Astrocyte (in vitro differentiated cells and primary cell): ENCODE results near the gene ATG7. TPM values are rescaled to one million over a fixed set of nuclear protein-coding genes. Genes with fewer than 3 reads are reported as not detected.

Experiments
- DNase-seq: peaks from one replicate; pipeline ENCODE4 v3.0.0-alpha.2; 2010; ENCODE audit warnings: low read depth
- FAIRE-seq: peaks from 2 replicates; lab custom pipeline; 2011; peaks lifted over from hg19 to GRCh38; lab: Jason Lieb, UNC
- H2AFZ ChIP-seq: 2 replicates; pipeline ENCODE4 v1.6.0; 2012; ENCODE audit warnings: low read depth, low read length, inconsistent platforms
- H3K27ac ChIP-seq: 2 replicates; pipeline ENCODE4 v1.5.1; 2011; ENCODE audit warnings: low read depth, low read length, inconsistent platforms
- H3K27me3 ChIP-seq: 2 replicates; pipeline ENCODE4 v1.6.0; 2011; ENCODE audit warnings: low read length, inconsistent platforms; ENCODE audit not compliant: insufficient read depth
- H3K36me3 ChIP-seq: 2 replicates; pipeline ENCODE4 v1.5.1; 2011; ENCODE audit warnings: low read length, inconsistent platforms; ENCODE audit not compliant: insufficient read depth
- H3K4me1 ChIP-seq: 2 replicates; pipeline ENCODE4 v1.5.1; 2011; ENCODE audit warnings: low read length, inconsistent platforms; ENCODE audit not compliant: insufficient read depth
- H3K4me2 ChIP-seq: 2 replicates; pipeline ENCODE4 v1.6.0; 2012; ENCODE audit warnings: low read length, inconsistent platforms
- H3K4me3 ChIP-seq: 2 replicates; pipeline ENCODE4 v1.5.1; 2011; ENCODE audit warnings: low read depth, mild to moderate bottlenecking, low read length, inconsistent platforms; ENCODE audit not compliant: insufficient read depth
- H3K79me2 ChIP-seq: 2 replicates; pipeline ENCODE4 v1.6.0; 2012; ENCODE audit warnings: mild to moderate bottlenecking, low read length, inconsistent platforms; ENCODE audit not compliant: insufficient read depth
- H3K9ac ChIP-seq: 2 replicates; pipeline ENCODE4 v1.6.0; 2012; ENCODE audit warnings: mild to moderate bottlenecking, low read length, inconsistent platforms
- H3K9me3 ChIP-seq: 2 replicates; pipeline ENCODE4 v1.5.1; 2012; ENCODE audit warnings: low read depth, mild to moderate bottlenecking, low read length, inconsistent platforms; ENCODE audit not compliant: insufficient read depth
- H4K20me1 ChIP-seq: 2 replicates; pipeline ENCODE4 v1.6.0; 2012; ENCODE audit warnings: low read length, inconsistent platforms; ENCODE audit not compliant: insufficient read depth
- H3K27ac Mint-ChIP-seq: one replicate; pipeline ENCODE4 v1.8.0; 2021; ENCODE audit warnings: mild to moderate bottlenecking, mixed read lengths; ENCODE audit not compliant: unreplicated experiment
- H3K27me3 Mint-ChIP-seq: one replicate; pipeline ENCODE4 v1.8.0; 2021; ENCODE audit warnings: low read depth, mixed read lengths; ENCODE audit not compliant: unreplicated experiment
- H3K36me3 Mint-ChIP-seq: one replicate; pipeline ENCODE4 v1.8.0; 2021; ENCODE audit warnings: low read depth, mixed read lengths; ENCODE audit not compliant: unreplicated experiment
- H3K4me1 Mint-ChIP-seq: one replicate; pipeline ENCODE4 v1.8.0; 2021; ENCODE audit warnings: low read depth, mixed read lengths; ENCODE audit not compliant: unreplicated experiment
- H3K4me3 Mint-ChIP-seq: one replicate; pipeline ENCODE4 v1.8.0; 2021; ENCODE audit warnings: mild to moderate bottlenecking, moderate library complexity, mixed read lengths; ENCODE audit not compliant: unreplicated experiment
- H3K9me3 Mint-ChIP-seq: one replicate; pipeline ENCODE4 v1.8.0; 2021; ENCODE audit warnings: mild to moderate bottlenecking, mixed read lengths; ENCODE audit not compliant: unreplicated experiment
- EZH2 ChIP-seq: IDR thresholded peaks from 2 replicates; pipeline ENCODE4 v1.6.1; 2012; ENCODE audit warnings: mild to moderate bottlenecking, low read length, inconsistent platforms; ENCODE audit not compliant: insufficient read depth
- total RNA-seq: library from RNA; stranded (reverse); gene quantifications from 2 replicates; pipeline ENCODE4 v1.2.1, GENCODE V29; 2021
- TF ChIP-seq, protein P1 (sequence below): IDR thresholded peaks from 2 replicates; pipeline ENCODE4 v1.5.1; 2011; ENCODE audit warnings: low read depth, mild to moderate bottlenecking, inconsistent platforms, low read length, moderate library complexity; ENCODE audit not compliant: insufficient read depth

Gene ATG7
- total RNA-seq, 1 donor from 2014 or later, result 29.5 TPM

DNA sequence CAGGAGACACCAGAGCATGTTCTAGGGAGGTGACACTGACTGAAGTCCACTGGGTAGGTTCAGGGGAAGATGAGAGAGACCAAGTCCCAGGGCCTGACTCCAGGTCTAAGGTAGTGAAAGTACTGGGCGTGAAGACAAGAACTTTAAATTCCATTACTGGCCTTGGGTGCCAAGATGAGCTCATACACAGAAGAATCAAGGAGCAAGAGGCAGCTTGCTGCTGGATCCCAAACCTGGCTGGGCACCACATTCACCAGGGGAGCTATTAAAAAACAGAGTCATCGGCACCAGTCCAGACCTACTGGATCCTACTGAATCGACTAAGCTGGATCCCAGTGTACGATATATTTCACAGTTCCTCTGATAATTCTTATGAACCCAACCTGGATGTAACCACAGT is 42.1 kb upstream of the ATG7 start:
- H3K36me3 ChIP-seq, result no peaks in the 10 kb centered on the region
- H2AFZ ChIP-seq, result no peak overlapping the region
- no peaks in the 10 kb centered on the region for H3K36me3 Mint-ChIP-seq
- TF ChIP-seq, protein P1, sequence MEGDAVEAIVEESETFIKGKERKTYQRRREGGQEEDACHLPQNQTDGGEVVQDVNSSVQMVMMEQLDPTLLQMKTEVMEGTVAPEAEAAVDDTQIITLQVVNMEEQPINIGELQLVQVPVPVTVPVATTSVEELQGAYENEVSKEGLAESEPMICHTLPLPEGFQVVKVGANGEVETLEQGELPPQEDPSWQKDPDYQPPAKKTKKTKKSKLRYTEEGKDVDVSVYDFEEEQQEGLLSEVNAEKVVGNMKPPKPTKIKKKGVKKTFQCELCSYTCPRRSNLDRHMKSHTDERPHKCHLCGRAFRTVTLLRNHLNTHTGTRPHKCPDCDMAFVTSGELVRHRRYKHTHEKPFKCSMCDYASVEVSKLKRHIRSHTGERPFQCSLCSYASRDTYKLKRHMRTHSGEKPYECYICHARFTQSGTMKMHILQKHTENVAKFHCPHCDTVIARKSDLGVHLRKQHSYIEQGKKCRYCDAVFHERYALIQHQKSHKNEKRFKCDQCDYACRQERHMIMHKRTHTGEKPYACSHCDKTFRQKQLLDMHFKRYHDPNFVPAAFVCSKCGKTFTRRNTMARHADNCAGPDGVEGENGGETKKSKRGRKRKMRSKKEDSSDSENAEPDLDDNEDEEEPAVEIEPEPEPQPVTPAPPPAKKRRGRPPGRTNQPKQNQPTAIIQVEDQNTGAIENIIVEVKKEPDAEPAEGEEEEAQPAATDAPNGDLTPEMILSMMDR, result no peak
- no peak for TF ChIP-seq EZH2
- no peak overlapping the region for H3K4me2 ChIP-seq
- peaks cover 13% of the 10 kb centered on the region for H3K4me1 Mint-ChIP-seq
- FAIRE-seq (no peak), DNase-seq (peak; percentile 44)
- no peak overlapping the region for H3K9ac ChIP-seq
- H3K27me3 ChIP-seq, result no peaks in the 10 kb centered on the region
- peaks cover 5% of the 10 kb centered on the region for H3K27me3 Mint-ChIP-seq
- H3K4me3 ChIP-seq, result no peak overlapping the region
- no peak overlapping the region for H3K27ac Mint-ChIP-seq
- H3K79me2 ChIP-seq, result peaks cover 26% of the 10 kb centered on the region
- H3K4me1 ChIP-seq, result peaks cover 9% of the 10 kb centered on the region
- no peaks in the 10 kb centered on the region for H3K9me3 ChIP-seq
- H3K9me3 Mint-ChIP-seq, result peaks cover 2% of the 10 kb centered on the region
- no peak overlapping the region for H3K27ac ChIP-seq
- H4K20me1 ChIP-seq, result no peaks in the 10 kb centered on the region
- H3K4me3 Mint-ChIP-seq, result no peak overlapping the region

DNA sequence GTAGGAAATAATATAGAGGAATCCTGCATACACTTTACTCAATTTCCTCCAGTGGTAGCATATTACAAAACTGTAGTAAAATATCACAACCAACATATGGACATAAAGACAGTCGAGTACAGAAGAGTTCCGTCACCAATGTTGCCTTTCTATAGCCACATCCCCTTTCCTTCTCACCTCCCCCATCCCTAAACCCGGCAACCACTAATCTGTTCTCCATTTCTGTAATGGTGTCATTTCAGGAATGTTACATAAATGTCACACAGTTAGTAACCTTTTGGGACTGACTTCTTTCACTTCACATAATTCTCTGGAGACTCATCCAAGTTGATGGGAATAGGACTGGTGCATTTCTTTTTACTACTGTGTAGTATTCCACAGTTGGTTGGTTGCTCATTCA is 41.4 kb upstream of the ATG7 start:
- Histone ChIP-seq H3K9me3 (no peaks in the 10 kb centered on the region), H3K36me3 (no peaks in the 10 kb centered on the region), H4K20me1 (no peaks in the 10 kb centered on the region), H3K27me3 (no peaks in the 10 kb centered on the region), H3K27ac (no peak overlapping the region), H3K4me1 (peaks cover 10% of the 10 kb centered on the region), H3K4me3 (no peak overlapping the region), H3K4me2 (no peak overlapping the region), H3K9ac (no peak overlapping the region), H3K79me2 (peaks cover 30% of the 10 kb centered on the region), H2AFZ (no peak overlapping the region)
- Mint-ChIP-seq H3K36me3 (no peaks in the 10 kb centered on the region), H3K27me3 (peaks cover 5% of the 10 kb centered on the region), H3K9me3 (peaks cover 2% of the 10 kb centered on the region), H3K4me3 (no peak overlapping the region), H3K4me1 (peaks cover 7% of the 10 kb centered on the region), H3K27ac (no peak overlapping the region)
- TF ChIP-seq EZH2, result no peak
- TF ChIP-seq, protein P1, result no peak
- DNase-seq, result no peak
- no peak for FAIRE-seq

DNA sequence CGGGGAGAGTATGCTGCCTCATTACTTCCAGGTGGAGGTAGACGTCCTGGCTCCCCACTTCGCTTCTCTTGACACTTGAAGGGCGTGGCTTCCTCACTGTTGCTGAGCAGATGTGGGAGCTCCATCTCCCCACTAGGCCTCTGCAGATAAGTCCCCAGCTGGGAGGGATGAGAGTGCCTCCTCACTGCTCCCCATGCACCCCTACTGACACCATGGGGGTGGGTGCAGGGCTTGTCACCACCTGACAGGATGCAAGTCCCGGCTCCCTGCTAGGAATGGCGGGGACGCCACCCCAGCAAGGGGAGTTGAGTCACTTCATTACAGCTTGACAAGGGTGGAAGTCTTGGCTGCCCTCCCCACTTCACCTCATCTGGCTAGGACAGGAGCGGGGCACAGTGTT is 36.8 kb upstream of the ATG7 start:
- H3K27ac ChIP-seq, result no peak overlapping the region
- H3K36me3 ChIP-seq, result no peaks in the 10 kb centered on the region
- no peaks in the 10 kb centered on the region for H3K27me3 ChIP-seq
- H3K4me2 ChIP-seq, result no peak overlapping the region
- Mint-ChIP-seq H3K27ac (no peak overlapping the region), H3K4me1 (peaks cover 5% of the 10 kb centered on the region), H3K27me3 (peaks cover 5% of the 10 kb centered on the region), H3K4me3 (no peak overlapping the region), H3K9me3 (no peaks in the 10 kb centered on the region), H3K36me3 (no peaks in the 10 kb centered on the region)
- H3K4me3 ChIP-seq, result no peak overlapping the region
- H2AFZ ChIP-seq, result no peak overlapping the region
- no peak overlapping the region for H3K9ac ChIP-seq
- no peaks in the 10 kb centered on the region for H3K9me3 ChIP-seq
- no peaks in the 10 kb centered on the region for H4K20me1 ChIP-seq
- DNase-seq (no peak), FAIRE-seq (no peak)
- TF ChIP-seq EZH2, result no peak
- TF ChIP-seq, protein P1, result no peak
- H3K4me1 ChIP-seq, result peaks cover 22% of the 10 kb centered on the region
- H3K79me2 ChIP-seq, result peaks cover 24% of the 10 kb centered on the region
